Astrocyte of the cerebellum (primary cell): Measurements from ENCODE around the gene PAEP.

Experiments
- DNase-seq: peaks from one replicate; pipeline ENCODE4 v3.0.0-alpha.2; 2011; ENCODE audit warnings: low read depth
- H3K4me3 ChIP-seq: 2 replicates; pipeline ENCODE4 v1.5.1; 2011; ENCODE audit warnings: mild to moderate bottlenecking, low read depth, low read length, moderate library complexity
- CTCF ChIP-seq: IDR thresholded peaks from 2 replicates; pipeline ENCODE4 v1.5.1; 2012; ENCODE audit warnings: low read length, low read depth, moderate library complexity, mild to moderate bottlenecking; ENCODE audit errors: missing control alignments
- in situ Hi-C: cut with HindIII; loops from 2 replicates; pipeline ENCODE4 v1.10.0; 2017; ENCODE audit warnings: low sequenced_read_pairs

The PAEP gene

GRCh38 chr9:135565141-135565628 lies 3.6 kb downstream of the PAEP start:
- no peak overlapping the region for H3K4me3 ChIP-seq
- DNase-seq: no peak
- TF ChIP-seq CTCF: no peak
- in situ Hi-C loops: loop anchor here (5.0 kb wide), 1 partner anchor 92 kb away; no protein-coding TSS in a partner anchor

DNA sequence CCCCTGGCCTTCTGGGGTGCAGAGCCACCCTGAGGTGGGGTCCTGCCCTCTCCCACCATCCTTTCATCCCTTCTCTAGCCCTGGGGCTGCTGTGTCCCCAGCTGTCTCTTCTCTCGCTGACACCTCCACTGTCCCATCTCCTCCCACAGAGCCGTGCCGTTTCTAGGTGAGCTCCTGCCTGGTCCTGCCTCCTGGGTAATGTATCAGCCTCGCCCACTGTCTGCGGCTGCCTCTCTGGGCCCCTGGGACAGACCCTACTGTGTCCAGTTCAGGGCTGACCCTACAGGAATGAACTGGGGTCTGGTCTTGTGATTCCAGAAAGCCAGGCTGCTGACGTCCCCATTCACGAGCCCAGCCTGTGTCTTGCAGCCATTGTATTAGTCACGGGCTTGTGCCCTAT lies 4.1 kb downstream of the PAEP start:
- no peak for DNase-seq
- in situ Hi-C loops: loop anchor here (5.0 kb wide), 1 partner anchor 92 kb away; no protein-coding TSS in a partner anchor
- H3K4me3 ChIP-seq: no peak overlapping the region
- TF ChIP-seq CTCF: no peak

- in situ Hi-C loops: loop anchor here (5.0 kb wide), 1 partner anchor 91 kb away; no protein-coding TSS in a partner anchor
- no peak for DNase-seq
- H3K4me3 ChIP-seq: no peak overlapping the region
- no peak for TF ChIP-seq CTCF
These were observed 5.0 kb downstream of the PAEP start for GRCh38 chr9:135566552-135566951.

DNA sequence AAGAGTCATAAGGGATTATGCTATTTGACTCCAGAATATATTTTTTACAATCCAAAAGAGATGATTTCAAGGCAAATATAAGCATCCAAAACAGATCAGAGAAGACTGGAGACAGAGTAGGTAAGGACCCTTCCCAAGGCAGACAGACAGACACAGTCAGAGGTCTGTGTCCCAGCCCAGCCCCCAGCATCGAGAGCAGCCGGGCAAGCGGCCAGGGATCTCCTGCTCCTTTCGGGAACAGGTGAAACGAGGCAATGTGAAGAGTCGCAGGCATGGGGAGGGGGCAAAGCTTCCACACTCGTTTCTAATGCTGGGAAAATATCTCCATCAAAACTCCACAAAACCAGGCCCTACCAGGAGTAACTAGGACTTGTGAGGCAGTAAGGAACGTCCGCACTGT lies 5.8 kb downstream of the PAEP start:
- no peak for DNase-seq
- H3K4me3 ChIP-seq: no peak overlapping the region
- in situ Hi-C loops: loop anchor here (5.0 kb wide), 1 partner anchor 90 kb away; no protein-coding TSS in a partner anchor
- no peak for TF ChIP-seq CTCF

GRCh38 chr9:135568026-135568425 lies 6.5 kb downstream of the PAEP start:
- DNase-seq: no peak
- no peak overlapping the region for H3K4me3 ChIP-seq
- in situ Hi-C loops: loop anchor here (5.0 kb wide), 1 partner anchor 89 kb away; no protein-coding TSS in a partner anchor
- TF ChIP-seq CTCF: no peak

DNA sequence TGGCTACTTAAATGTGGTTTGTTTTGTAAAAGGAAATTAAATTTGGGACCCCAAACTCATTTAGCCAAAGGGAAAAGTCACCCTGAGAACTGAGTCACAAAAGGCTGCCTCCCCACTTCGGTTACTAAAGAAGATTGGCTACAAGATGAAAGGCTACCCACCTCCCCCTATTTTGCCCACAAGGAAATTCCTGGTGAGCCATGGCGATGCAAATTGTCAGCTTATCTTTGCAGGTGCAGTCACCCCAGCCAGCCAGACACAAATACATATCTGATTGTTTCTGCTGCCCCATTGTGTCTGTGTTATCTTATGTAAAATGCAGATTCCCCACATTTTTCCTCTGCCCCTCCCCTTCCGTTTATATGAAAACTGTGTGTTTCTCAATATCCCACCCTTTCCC lies 8.9 kb downstream of the PAEP start:
- H3K4me3 ChIP-seq: no peak overlapping the region
- in situ Hi-C loops: no loop called here
- no peak for TF ChIP-seq CTCF
- DNase-seq: no peak

GRCh38 chr9:135572233-135572632 lies 10.7 kb downstream of the PAEP start:
- no peak overlapping the region for H3K4me3 ChIP-seq
- DNase-seq: no peak
- TF ChIP-seq CTCF: no peak
- in situ Hi-C loops: no loop called here
